GM12878 (cell line): ENCODE data around the gene GUCA1A. TPM values are rescaled to one million over a fixed set of nuclear protein-coding genes. Genes with fewer than 3 reads are reported as not detected.

Source experiments
- ATAC-seq: fragments of 200-7000 bp; cut with Tn5 transposase; 3 replicates; pipeline ENCODE4 v1.9.1; 2020; ENCODE audit warnings: mild to moderate bottlenecking, moderate library complexity
- BruUV-seq: library from RNA; stranded (reverse); fragments of 400-500 nt; replicated peaks from 2 replicates; lab custom pipeline; 2021; lab: Mats Ljungman, UMichigan
- CTCF ChIA-PET: fragments of 300-600 bp; sonication (Branson Sonifier 250); formaldehyde crosslinking; extraction: SDS; loops from one replicate; lab custom pipeline; 2021; ENCODE audit warnings: inconsistent platforms; lab: Yijun Ruan, JAX
- POLR2A ChIA-PET: fragments of 350-600 bp; formaldehyde crosslinking; extraction: SDS; loops from one replicate; lab custom pipeline; 2021; ENCODE audit warnings: inconsistent platforms; lab: Charles Lee
- RAD21 ChIA-PET: fragments of 300-600 bp; sonication (Branson Sonifier 250); formaldehyde crosslinking; loops from one replicate; lab custom pipeline; 2023; ENCODE audit warnings: antibody characterized with exemption; ENCODE audit not compliant: unreplicated experiment; lab: Charles Lee
- SMC1A ChIA-PET: fragments of 300-600 bp; sonication (Branson Sonifier 250); formaldehyde crosslinking; loops from one replicate; lab custom pipeline; 2023; ENCODE audit not compliant: unreplicated experiment, uncharacterized antibody; lab: Charles Lee
- DNase-seq: peaks from one replicate; pipeline ENCODE4 v3.0.0-alpha.2; 2011; ENCODE audit warnings: low read depth, low spot score
- FAIRE-seq: peaks from 3 replicates; lab custom pipeline; 2011; peaks lifted over from hg19 to GRCh38; lab: Jason Lieb, UNC
- H2AFZ ChIP-seq: 2 replicates; pipeline ENCODE4 v1.6.0; 2011; ENCODE audit warnings: low read depth, low read length, control low read depth; ENCODE audit not compliant: control insufficient read depth
- H3K27ac ChIP-seq: 2 replicates; pipeline ENCODE4 v1.5.1; 2011; ENCODE audit warnings: control low read depth; ENCODE audit not compliant: control insufficient read depth, insufficient read depth
- H3K27me3 ChIP-seq, 2 experiments: replicated peaks in 1 of 2; 2 replicates each; pipeline versions ENCODE4 v1.6.0 to v1.6.1; 2011; ENCODE audit warnings: low read length in 1 of 2; ENCODE audit not compliant: control insufficient read depth in 2 of 2, insufficient read depth in 2 of 2
- H3K36me3 ChIP-seq, 2 experiments: 2 replicates each; pipeline ENCODE4 v1.5.1; 2011; ENCODE audit warnings: low read length in 1 of 2; ENCODE audit not compliant: control insufficient read depth in 2 of 2, insufficient read depth in 2 of 2
- H3K4me1 ChIP-seq: 2 replicates; pipeline ENCODE4 v1.6.1; 2011; ENCODE audit warnings: mild to moderate bottlenecking, low read length, moderate library complexity, mixed read lengths; ENCODE audit not compliant: control insufficient read depth, insufficient read depth
- H3K4me2 ChIP-seq: 2 replicates; pipeline ENCODE4 v1.6.0; 2011; ENCODE audit warnings: control low read depth; ENCODE audit not compliant: control insufficient read depth, insufficient read depth
- H3K4me3 ChIP-seq: fragments of 200-600 bp; sonication (generic); 2 replicates; pipeline ENCODE4 v1.5.1; 2016
- H3K79me2 ChIP-seq: 2 replicates; pipeline ENCODE4 v1.6.0; 2011; ENCODE audit warnings: low read length; ENCODE audit not compliant: control insufficient read depth, insufficient read depth
- H3K9ac ChIP-seq: 2 replicates; pipeline ENCODE4 v1.8.0; 2011; ENCODE audit warnings: low read length, control low read depth, mixed read lengths; ENCODE audit not compliant: control insufficient read depth, insufficient read depth
- H3K9me3 ChIP-seq: replicated peaks from 3 replicates; pipeline ENCODE4 v1.5.1; 2011; ENCODE audit warnings: mild to moderate bottlenecking, low read length; ENCODE audit not compliant: control insufficient read depth, insufficient read depth
- H4K20me1 ChIP-seq: 2 replicates; pipeline ENCODE4 v1.6.0; 2011; ENCODE audit not compliant: control insufficient read depth, insufficient read depth
- ASH2L ChIP-seq: fragments of 300-600, 200-600 bp; sonication (generic); IDR thresholded peaks from 2 replicates; pipeline ENCODE4 v1.6.1; 2017; ENCODE audit warnings: low read depth, mild to moderate bottlenecking, borderline replicate concordance
- ATF3 ChIP-seq: IDR thresholded peaks from 2 replicates; pipeline ENCODE4 v1.6.1; 2011; ENCODE audit warnings: low read depth, mild to moderate bottlenecking, low read length, moderate library complexity, borderline replicate concordance; ENCODE audit errors: extremely low read depth
- BRCA1 ChIP-seq: IDR thresholded peaks from 2 replicates; pipeline ENCODE4 v1.6.1; 2011; ENCODE audit warnings: low read depth, low read length, improper control_type of control experiment
- CBX5 ChIP-seq: sonication (generic); IDR thresholded peaks from 2 replicates; pipeline ENCODE4 v1.6.1; 2016; ENCODE audit warnings: low read depth, moderate library complexity, mild to moderate bottlenecking, inconsistent platforms
- CHD2 ChIP-seq: IDR thresholded peaks from 2 replicates; pipeline ENCODE4 v1.6.1; 2011; ENCODE audit warnings: low read depth, low read length, improper control_type of control experiment, borderline replicate concordance
- E2F8 ChIP-seq: fragments of 450-650 bp; IDR thresholded peaks from 2 replicates; pipeline ENCODE4 v1.6.1; 2018; ENCODE audit warnings: mild to moderate bottlenecking, low read depth, moderate library complexity; ENCODE audit not compliant: partially characterized antibody
- EZH2 ChIP-seq: IDR thresholded peaks from 2 replicates; pipeline ENCODE4 v1.6.1; 2012; ENCODE audit warnings: low read depth, mild to moderate bottlenecking, control low read depth, inconsistent platforms, low read length, borderline replicate concordance; ENCODE audit not compliant: control insufficient read depth
- FOXM1 ChIP-seq: IDR thresholded peaks from 2 replicates; pipeline ENCODE4 v1.6.1; 2012; ENCODE audit warnings: low read depth, mild to moderate bottlenecking, inconsistent platforms, low read length, moderate library complexity
- HCFC1 ChIP-seq: fragments of 150-350 bp; IDR thresholded peaks from 2 replicates; pipeline ENCODE4 v1.6.1; 2014; ENCODE audit warnings: low read length
- JUND ChIP-seq: IDR thresholded peaks from 2 replicates; pipeline ENCODE4 v1.6.1; 2012; ENCODE audit warnings: low read depth, mild to moderate bottlenecking, low read length, improper control_type of control experiment, moderate library complexity
- KLF5 ChIP-seq: fragments of 450-650 bp; IDR thresholded peaks from 2 replicates; pipeline ENCODE4 v1.6.1; 2014; ENCODE audit warnings: mild to moderate bottlenecking; ENCODE audit not compliant: partially characterized antibody
- YY1 ChIP-seq: IDR thresholded peaks from 2 replicates; pipeline ENCODE4 v1.6.1; 2011; ENCODE audit warnings: low read depth, mild to moderate bottlenecking, low read length
- ZBED1 ChIP-seq: IDR thresholded peaks from 2 replicates; pipeline ENCODE4 v1.6.1; 2016; ENCODE audit warnings: borderline replicate concordance
- WGBS: methylation state at CpG from one replicate; pipeline ENCODE4 v1.1.6; 2016; ENCODE audit warnings: low lambda C conversion rate; ENCODE audit not compliant: insufficient replicate concordance, insufficient coverage; ENCODE audit errors: missing lambda C conversion rate; 5-methylcytosine and 5-hydroxymethylcytosine counted together
- in situ Hi-C: fragments of 300-500 bp; cut with MboI; formaldehyde crosslinking; loops from 9 replicates; pipeline ENCODE4 v1.14.3; 2018; ENCODE audit warnings: mixed read lengths
- intact Hi-C: fragments of 100-400 bp; cut with micrococcal nuclease; formaldehyde crosslinking; loops from one replicate; pipeline ENCODE4 v1.14.2; 2022; ENCODE audit not compliant: unreplicated experiment
- polyA plus RNA-seq, 11 experiments: library from polyadenylated mRNA; depleted of rRNA in 4 of 11; unstranded in 6 of 11; stranded (reverse) in 5 of 11; fragments of >200 nt; fragmentation: Nextera tagmentation in 4 of 11; fragmentation: Illumina TruSeq in 1 of 11; extraction: Ambion mirVana in 4 of 11; extraction: Trizol in 1 of 11; gene quantifications; 1 replicate in 1 of 11; 2 replicates in 10 of 11; pipeline versions ENCODE4 v1.2.1 to v1.2.3, GENCODE V29; 2011 to 2016; ENCODE audit warnings: inconsistent platforms in 2 of 11, missing spikeins in 2 of 11, low read depth in 1 of 11
- total RNA-seq, 4 experiments: library from RNA; depleted of rRNA in 3 of 4; stranded (reverse); fragments of >200 nt in 3 of 4; fragmentation: Illumina TruSeq in 1 of 4; extraction: Trizol in 1 of 4; gene quantifications; 2 replicates each; pipeline versions ENCODE4 v1.2.1 to v1.2.3, GENCODE V29; 2013 to 2021
- TF ChIP-seq, protein P1 (sequence below): fragments of 450-650 bp; IDR thresholded peaks from 2 replicates; pipeline ENCODE4 v1.6.1; 2017; ENCODE audit warnings: mild to moderate bottlenecking
- TF ChIP-seq, protein P2 (sequence below): IDR thresholded peaks from 2 replicates; pipeline ENCODE4 v1.6.1; 2011; ENCODE audit warnings: mild to moderate bottlenecking, low read depth, low read length, moderate library complexity; ENCODE audit not compliant: insufficient replicate concordance
- TF ChIP-seq, protein P3 (sequence below): IDR thresholded peaks from 2 replicates; pipeline ENCODE4 v1.6.1; 2012; ENCODE audit warnings: low read depth, low read length, improper control_type of control experiment

Gene GUCA1A
- total and polyA plus RNA-seq, 10 of the 15 experiments (the other 5 are each of a cell fraction or from before 2014, with no cell fraction given), result not detected

DNA sequence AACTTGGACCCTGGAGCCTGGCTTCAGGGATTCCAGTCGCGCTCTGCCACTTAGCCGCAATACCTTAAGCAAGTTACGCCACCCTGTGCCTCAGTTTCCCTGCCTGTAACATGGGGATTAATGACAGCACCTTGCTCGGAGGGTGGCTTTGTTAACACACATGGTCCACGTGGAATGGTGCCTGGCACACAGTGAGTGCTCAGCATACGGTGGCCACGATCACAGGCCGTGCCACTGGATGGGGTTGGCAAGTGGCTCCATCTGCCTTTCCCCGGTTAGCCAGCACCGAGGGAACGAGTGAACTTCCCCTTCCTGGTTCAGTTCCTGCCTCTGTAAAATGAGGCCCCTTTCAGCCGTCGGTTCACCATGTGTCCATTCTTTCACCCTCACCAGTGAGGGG, 47.9 kb upstream of the GUCA1A start:
- intact Hi-C loops, result no loop called here
- ChIA-PET RAD21 (no interaction called here), POLR2A (no interaction called here), CTCF (interaction anchor here (1.1 kb wide), 1 partner anchor 21 kb away, joined by 4 read pairs; no protein-coding TSS in a partner anchor), SMC1A (no interaction called here)
- Histone ChIP-seq H3K36me3 (no peaks in the 10 kb centered on the region), H4K20me1 (no peaks in the 10 kb centered on the region), H3K79me2 (no peaks in the 10 kb centered on the region), H3K4me1 (no peaks in the 10 kb centered on the region), H3K27me3 (no peaks in the 10 kb centered on the region), H3K27ac (no peak overlapping the region), H3K4me3 (no peak overlapping the region), H3K9me3 (no peaks in the 10 kb centered on the region), H3K4me2 (no peak overlapping the region), H2AFZ (no peak overlapping the region), H3K9ac (no peak overlapping the region)
- in situ Hi-C loops, result no loop called here
- FAIRE-seq (no peak), DNase-seq (no peak), ATAC-seq (no peak)
- TF ChIP-seq JUND (no peak), CBX5 (no peak), EZH2 (no peak), ASH2L (no peak), HCFC1 (no peak), FOXM1 (no peak), E2F8 (no peak), ZBED1 (no peak), YY1 (no peak), ATF3 (no peak), BRCA1 (no peak), CHD2 (no peak), KLF5 (no peak)
- TF ChIP-seq, protein P1, sequence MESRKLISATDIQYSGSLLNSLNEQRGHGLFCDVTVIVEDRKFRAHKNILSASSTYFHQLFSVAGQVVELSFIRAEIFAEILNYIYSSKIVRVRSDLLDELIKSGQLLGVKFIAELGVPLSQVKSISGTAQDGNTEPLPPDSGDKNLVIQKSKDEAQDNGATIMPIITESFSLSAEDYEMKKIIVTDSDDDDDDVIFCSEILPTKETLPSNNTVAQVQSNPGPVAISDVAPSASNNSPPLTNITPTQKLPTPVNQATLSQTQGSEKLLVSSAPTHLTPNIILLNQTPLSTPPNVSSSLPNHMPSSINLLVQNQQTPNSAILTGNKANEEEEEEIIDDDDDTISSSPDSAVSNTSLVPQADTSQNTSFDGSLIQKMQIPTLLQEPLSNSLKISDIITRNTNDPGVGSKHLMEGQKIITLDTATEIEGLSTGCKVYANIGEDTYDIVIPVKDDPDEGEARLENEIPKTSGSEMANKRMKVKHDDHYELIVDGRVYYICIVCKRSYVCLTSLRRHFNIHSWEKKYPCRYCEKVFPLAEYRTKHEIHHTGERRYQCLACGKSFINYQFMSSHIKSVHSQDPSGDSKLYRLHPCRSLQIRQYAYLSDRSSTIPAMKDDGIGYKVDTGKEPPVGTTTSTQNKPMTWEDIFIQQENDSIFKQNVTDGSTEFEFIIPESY, result no peak
- TF ChIP-seq, protein P2, sequence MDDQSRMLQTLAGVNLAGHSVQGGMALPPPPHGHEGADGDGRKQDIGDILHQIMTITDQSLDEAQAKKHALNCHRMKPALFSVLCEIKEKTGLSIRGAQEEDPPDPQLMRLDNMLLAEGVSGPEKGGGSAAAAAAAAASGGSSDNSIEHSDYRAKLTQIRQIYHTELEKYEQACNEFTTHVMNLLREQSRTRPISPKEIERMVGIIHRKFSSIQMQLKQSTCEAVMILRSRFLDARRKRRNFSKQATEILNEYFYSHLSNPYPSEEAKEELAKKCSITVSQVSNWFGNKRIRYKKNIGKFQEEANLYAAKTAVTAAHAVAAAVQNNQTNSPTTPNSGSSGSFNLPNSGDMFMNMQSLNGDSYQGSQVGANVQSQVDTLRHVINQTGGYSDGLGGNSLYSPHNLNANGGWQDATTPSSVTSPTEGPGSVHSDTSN, result no peak
- TF ChIP-seq, protein P3, sequence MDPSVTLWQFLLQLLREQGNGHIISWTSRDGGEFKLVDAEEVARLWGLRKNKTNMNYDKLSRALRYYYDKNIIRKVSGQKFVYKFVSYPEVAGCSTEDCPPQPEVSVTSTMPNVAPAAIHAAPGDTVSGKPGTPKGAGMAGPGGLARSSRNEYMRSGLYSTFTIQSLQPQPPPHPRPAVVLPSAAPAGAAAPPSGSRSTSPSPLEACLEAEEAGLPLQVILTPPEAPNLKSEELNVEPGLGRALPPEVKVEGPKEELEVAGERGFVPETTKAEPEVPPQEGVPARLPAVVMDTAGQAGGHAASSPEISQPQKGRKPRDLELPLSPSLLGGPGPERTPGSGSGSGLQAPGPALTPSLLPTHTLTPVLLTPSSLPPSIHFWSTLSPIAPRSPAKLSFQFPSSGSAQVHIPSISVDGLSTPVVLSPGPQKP, result no peak
- 48% methylated on average over 14 of the region's 14 CpGs for WGBS
- no TSS peak for BruUV-seq
